T-cell (primary cell): ENCODE results near the gene FPGS. TPM values are rescaled to one million over a fixed set of nuclear protein-coding genes. Genes with fewer than 3 reads are reported as not detected.

Source experiments
- ATAC-seq, 4 experiments: fragments of 200-7000 bp in 3 of 4; fragments of 150-1000 bp in 1 of 4; cut with Tn5 transposase; replicated peaks in 1 of 4; 1 replicate in 3 of 4; 2 replicates in 1 of 4; pipeline ENCODE4 v1.10.0; 2021; ENCODE audit warnings: moderate library complexity in 3 of 4, mild to moderate bottlenecking in 2 of 4, moderate number of reproducible peaks in 1 of 4
- CTCF ChIA-PET, 2 donors: fragments of 300-600 bp; sonication (Branson Sonifier 250); formaldehyde crosslinking; loops; one replicate each; lab custom pipeline; 2022; ENCODE audit warnings: antibody characterized with exemption in 2 of 2; lab: Charles Lee
- POLR2A ChIA-PET, 2 donors: fragments of 300-600 bp; sonication (Branson Sonifier 250); formaldehyde crosslinking; loops; one replicate each; lab custom pipeline; 2022; ENCODE audit warnings: antibody characterized with exemption in 2 of 2; lab: Charles Lee
- DNase-seq, 35 experiments: peaks; one replicate each; pipeline versions ENCODE4 v3.0.0 to v3.0.0-alpha.2; 2013 to 2023
- H3K27ac ChIP-seq: one replicate; pipeline ENCODE4 v1.5.1; 2013; ENCODE audit warnings: low read length
- H3K27me3 ChIP-seq, 2 experiments: replicated peaks in 1 of 2; 1 replicate in 1 of 2; 2 replicates in 1 of 2; pipeline versions ENCODE4 v1.6.1 to v1.7.0; 2013; ENCODE audit warnings: low read length in 1 of 2, mixed read lengths in 1 of 2; ENCODE audit not compliant: control insufficient read depth in 2 of 2, insufficient read depth in 2 of 2; ENCODE audit errors: extremely low read depth in 1 of 2
- H3K36me3 ChIP-seq, 2 donors: 1 replicate in 1 of 2; 2 replicates in 1 of 2; pipeline versions ENCODE4 v1.6.1 to v1.7.0; 2013; ENCODE audit warnings: low read length in 1 of 2; ENCODE audit not compliant: control insufficient read depth in 2 of 2, insufficient read depth in 1 of 2; ENCODE audit errors: extremely low read depth in 1 of 2
- H3K4me1 ChIP-seq, 2 experiments: 1 replicate in 1 of 2; 2 replicates in 1 of 2; pipeline versions ENCODE4 v1.6.1 to v1.7.0; 2013; ENCODE audit warnings: low read length in 2 of 2, mixed read lengths in 1 of 2; ENCODE audit not compliant: insufficient read depth in 2 of 2, control insufficient read depth in 1 of 2; ENCODE audit errors: extremely low read depth in 1 of 2
- H3K4me3 ChIP-seq, 2 donors: 1 replicate in 1 of 2; 2 replicates in 1 of 2; pipeline versions ENCODE4 v1.5.1 to v1.7.0; 2013; ENCODE audit warnings: mild to moderate bottlenecking in 2 of 2, low read length in 1 of 2, moderate library complexity in 1 of 2; ENCODE audit not compliant: control insufficient read depth in 1 of 2; ENCODE audit errors: extremely low read depth in 1 of 2
- H3K9me3 ChIP-seq: 2 replicates; pipeline ENCODE4 v1.7.0; 2013
- H3K27ac Mint-ChIP-seq, 2 donors: one replicate each; pipeline ENCODE4 v1.8.0; 2020 to 2021; ENCODE audit warnings: mild to moderate bottlenecking in 2 of 2, mixed read lengths in 2 of 2
- H3K27me3 Mint-ChIP-seq, 2 donors: one replicate each; pipeline ENCODE4 v1.8.0; 2021 to 2022; ENCODE audit warnings: mixed read lengths in 2 of 2
- H3K36me3 Mint-ChIP-seq: one replicate; pipeline ENCODE4 v1.8.0; 2021; ENCODE audit warnings: mixed read lengths
- H3K4me1 Mint-ChIP-seq, 3 donors: one replicate each; pipeline ENCODE4 v1.8.0; 2020 to 2022; ENCODE audit warnings: mixed read lengths in 3 of 3, mild to moderate bottlenecking in 1 of 3
- H3K4me3 Mint-ChIP-seq, 3 donors: one replicate each; pipeline ENCODE4 v1.8.0; 2020 to 2022; ENCODE audit warnings: mild to moderate bottlenecking in 3 of 3, mixed read lengths in 3 of 3, moderate library complexity in 3 of 3
- H3K9me3 Mint-ChIP-seq, 3 donors: one replicate each; pipeline ENCODE4 v1.8.0; 2020 to 2022; ENCODE audit warnings: mixed read lengths in 3 of 3
- WGBS: methylation state at CpG from one replicate; pipeline ENCODE4 v1.1.5; 2013; ENCODE audit warnings: missing lambda C conversion rate; ENCODE audit not compliant: insufficient coverage; 5-methylcytosine and 5-hydroxymethylcytosine counted together
- total RNA-seq, 35 experiments: library from RNA in 6 of 35; stranded (reverse) in 6 of 35; fragments of 120-200 nt in 1 of 35; gene quantifications; one replicate each; pipeline versions ENCODE4 v1.2.1 to v1.2.4 and lab custom pipeline; 2013 to 2026

Gene FPGS
- total RNA-seq, 5 donors from 2014 or later (not counting 1 experiment from before 2014, with no cell fraction given): 78.4 to 151 (median 139) TPM

- Mint-ChIP-seq H3K27ac (peak overlapping the region; percentile 61 to 75), H3K4me1 (peaks cover 65 to 70% (median 66%) of the 10 kb centered on the region in 3 donors), H3K4me3 (no peak overlapping the region), H3K27me3 (no peaks in the 10 kb centered on the region), H3K36me3 (peaks cover 39% of the 10 kb centered on the region), H3K9me3 (no peaks in the 10 kb centered on the region)
- POLR2A ChIA-PET: no interaction called here
- CTCF ChIA-PET: interaction anchor here in 1 of 2 donors (1.0 to 1.5 kb wide), 3 partner anchors 19 to 158 kb away, joined by 4 read pairs; partner anchors contain the start of gene TOR2A
- H3K36me3 ChIP-seq: peaks cover 19 to 70% of the 10 kb centered on the region in 2 donors
- WGBS: 95% methylated on average over 5 of the region's 7 CpGs
- H3K27me3 ChIP-seq: no peaks in the 10 kb centered on the region
- no peak overlapping the region for H3K27ac ChIP-seq
- peaks cover 27 to 59% of the 10 kb centered on the region in 2 experiments for H3K4me1 ChIP-seq
- DNase-seq: peak in 2 of 35 experiments; percentile 25 to 49
- ATAC-seq: peak in 3 of 4 experiments; percentile 30 to 51 (median 31)
- H3K9me3 ChIP-seq: no peaks in the 10 kb centered on the region
- H3K4me3 ChIP-seq: no peak overlapping the region
Observed at GRCh38 chr9:127763918-127764384, 38.7 kb upstream of the FPGS start.

- H3K27ac ChIP-seq: no peak overlapping the region
- peaks cover 13 to 67% of the 10 kb centered on the region in 2 donors for H3K36me3 ChIP-seq
- POLR2A ChIA-PET: no interaction called here
- Mint-ChIP-seq H3K4me1 (peaks cover 78 to 84% (median 79%) of the 10 kb centered on the region in 3 donors), H3K36me3 (peaks cover 40% of the 10 kb centered on the region), H3K9me3 (no peaks in the 10 kb centered on the region), H3K4me3 (no peak overlapping the region), H3K27ac (peak overlapping the region; percentile 72 to 95), H3K27me3 (no peaks in the 10 kb centered on the region)
- no peak for ATAC-seq
- no peak for DNase-seq
- WGBS: 91% methylated on average over 1 of the region's 1 CpG
- no peaks in the 10 kb centered on the region for H3K27me3 ChIP-seq
- no peaks in the 10 kb centered on the region for H3K9me3 ChIP-seq
- H3K4me3 ChIP-seq: no peak overlapping the region
- CTCF ChIA-PET: interaction anchor here in 1 of 2 donors (0.5 kb wide), 1 partner anchor 496 kb away, joined by 3 read pairs; no protein-coding TSS in a partner anchor
- peaks cover 40 to 74% of the 10 kb centered on the region in 2 experiments for H3K4me1 ChIP-seq
Observed at GRCh38 chr9:127765418-127765817, 37.3 kb upstream of the FPGS start.

GRCh38 chr9:127767410-127767809, 35.3 kb upstream of the FPGS start:
- Histone ChIP-seq H3K36me3 (peaks cover 9 to 62% of the 10 kb centered on the region in 2 donors), H3K27ac (peak overlapping the region; percentile 58), H3K4me3 (peak overlapping the region; percentile 4 to 32), H3K9me3 (no peaks in the 10 kb centered on the region), H3K27me3 (no peaks in the 10 kb centered on the region), H3K4me1 (peaks cover 50 to 79% of the 10 kb centered on the region in 2 experiments)
- peak in 2 of 35 experiments; percentile 25 to 53 for DNase-seq
- Mint-ChIP-seq H3K27ac (peak overlapping the region; percentile 95), H3K9me3 (no peaks in the 10 kb centered on the region), H3K4me3 (peak overlapping the region; percentile 59 to 72 (median 60)), H3K36me3 (peaks cover 35% of the 10 kb centered on the region), H3K27me3 (no peaks in the 10 kb centered on the region), H3K4me1 (peaks cover 89 to 94% (median 89%) of the 10 kb centered on the region in 3 donors)
- ATAC-seq: no peak
- CTCF ChIA-PET: interaction anchor here in 1 of 2 donors (0.8 kb wide), 2 partner anchors 25 to 154 kb away, joined by 3 to 4 read pairs; no protein-coding TSS in a partner anchor
- POLR2A ChIA-PET: interaction anchor here in 1 of 2 donors (0.6 kb wide), 1 partner anchor 161 kb away, joined by 5 read pairs; no protein-coding TSS in a partner anchor
- 83% methylated on average over 1 of the region's 3 CpGs for WGBS

GRCh38 chr9:127767909-127768331, 34.8 kb upstream of the FPGS start:
- no peaks in the 10 kb centered on the region for H3K27me3 ChIP-seq
- peaks cover 52 to 83% of the 10 kb centered on the region in 2 experiments for H3K4me1 ChIP-seq
- ChIA-PET POLR2A (no interaction called here), CTCF (interaction anchor here in 1 of 2 donors (0.6 kb wide), 1 partner anchor 11 kb away, joined by 3 read pairs; no protein-coding TSS in a partner anchor)
- Mint-ChIP-seq H3K9me3 (no peaks in the 10 kb centered on the region), H3K27me3 (no peaks in the 10 kb centered on the region), H3K36me3 (peaks cover 31% of the 10 kb centered on the region), H3K4me3 (peak overlapping the region in 2 of 3 donors; percentile 35 to 72), H3K4me1 (peaks cover 84 to 91% (median 87%) of the 10 kb centered on the region in 3 donors), H3K27ac (peak overlapping the region; percentile 95)
- no peaks in the 10 kb centered on the region for H3K9me3 ChIP-seq
- H3K36me3 ChIP-seq: peaks cover 9 to 62% of the 10 kb centered on the region in 2 donors
- H3K4me3 ChIP-seq: peak overlapping the region in 1 of 2 donors; percentile 32
- DNase-seq (no peak), ATAC-seq (no peak)
- peak overlapping the region; percentile 58 for H3K27ac ChIP-seq
- 80% methylated on average over 8 of the region's 13 CpGs for WGBS

GRCh38 chr9:127768698-127769097, 34.0 kb upstream of the FPGS start:
- no peak for ATAC-seq
- Histone ChIP-seq H3K4me3 (no peak overlapping the region), H3K9me3 (no peaks in the 10 kb centered on the region), H3K27ac (peak overlapping the region; percentile 58), H3K36me3 (peaks cover 9 to 65% of the 10 kb centered on the region in 2 donors), H3K4me1 (peaks cover 52 to 86% of the 10 kb centered on the region in 2 experiments), H3K27me3 (no peaks in the 10 kb centered on the region)
- peaks cover 80 to 88% (median 83%) of the 10 kb centered on the region in 3 donors for H3K4me1 Mint-ChIP-seq
- H3K36me3 Mint-ChIP-seq: peaks cover 26% of the 10 kb centered on the region
- no peaks in the 10 kb centered on the region for H3K27me3 Mint-ChIP-seq
- WGBS: 71% methylated on average over 8 of the region's 8 CpGs
- ChIA-PET CTCF (interaction anchor here in 1 of 2 donors (1.4 kb wide), 1 partner anchor 17 kb away, joined by 5 read pairs; the partner anchor contains the start of gene CDK9), POLR2A (interaction anchor here in 1 of 2 donors (0.6 kb wide), 1 partner anchor 98 kb away, joined by 11 read pairs; no protein-coding TSS in a partner anchor)
- H3K27ac Mint-ChIP-seq: peak overlapping the region; percentile 95
- no peaks in the 10 kb centered on the region for H3K9me3 Mint-ChIP-seq
- no peak for DNase-seq
- H3K4me3 Mint-ChIP-seq: peak overlapping the region; percentile 25 to 72 (median 35)

GRCh38 chr9:127769101-127769500, 33.6 kb upstream of the FPGS start:
- Mint-ChIP-seq H3K27ac (peak overlapping the region; percentile 95), H3K36me3 (peaks cover 29% of the 10 kb centered on the region), H3K9me3 (no peaks in the 10 kb centered on the region), H3K4me1 (peaks cover 80 to 88% (median 82%) of the 10 kb centered on the region in 3 donors), H3K4me3 (peak overlapping the region; percentile 13 to 72 (median 25)), H3K27me3 (no peaks in the 10 kb centered on the region)
- ATAC-seq (no peak), DNase-seq (no peak)
- no peaks in the 10 kb centered on the region for H3K9me3 ChIP-seq
- no peak overlapping the region for H3K4me3 ChIP-seq
- peak overlapping the region; percentile 58 for H3K27ac ChIP-seq
- no CpG with 5 or more reads among the region's 5 CpGs for WGBS
- peaks cover 54 to 86% of the 10 kb centered on the region in 2 experiments for H3K4me1 ChIP-seq
- H3K36me3 ChIP-seq: peaks cover 13 to 67% of the 10 kb centered on the region in 2 donors
- no peaks in the 10 kb centered on the region for H3K27me3 ChIP-seq
- CTCF ChIA-PET: interaction anchor here (1.0 to 1.4 kb wide), 2 partner anchors 15 to 16 kb away, joined by 3 to 5 read pairs; partner anchors contain the start of gene CDK9 (in 1 of the 2)
- POLR2A ChIA-PET: interaction anchor here (0.5 to 0.6 kb wide), 2 partner anchors 98 to 199 kb away, joined by 8 to 11 read pairs; no protein-coding TSS in a partner anchor
